NCI-H1105 (cell line): ENCODE results near the gene NCKAP5.
"Not testable (repeated sequence)": the region's sequence is repeated elsewhere in the genome, so short reads cannot be mapped to it uniquely, and the experiment has no call there.

ENCODE experiments used
- DNase-seq: peaks from one replicate; lab custom pipeline; 2025; lab: John Stamatoyannopoulos, UW

Gene NCKAP5

GRCh38 chr2:133266041-133266925, 302.0 kb downstream of the NCKAP5 start:
- DNase-seq = peak; percentile 35

- DNase-seq = peak; percentile 39
Measured at GRCh38 chr2:133265432-133265949, 302.8 kb downstream of the NCKAP5 start.

GRCh38 chr2:133264989-133265401, 303.3 kb downstream of the NCKAP5 start:
- no peak for DNase-seq

- DNase-seq = no peak
Measured at GRCh38 chr2:133262893-133263292, 305.4 kb downstream of the NCKAP5 start.

- DNase-seq = no peak
Measured at GRCh38 chr2:133255360-133255759, 312.9 kb downstream of the NCKAP5 start.

GRCh38 chr2:133253793-133254192, 314.5 kb downstream of the NCKAP5 start:
- DNase-seq = no peak

- no peak for DNase-seq
Measured at GRCh38 chr2:133252780-133253355, 315.4 kb downstream of the NCKAP5 start.

- no peak for DNase-seq
Measured at GRCh38 chr2:133249362-133249761, 318.9 kb downstream of the NCKAP5 start.

GRCh38 chr2:133248264-133248663, 320.0 kb downstream of the NCKAP5 start:
- DNase-seq = no peak

GRCh38 chr2:133247631-133248030, 320.6 kb downstream of the NCKAP5 start:
- no peak for DNase-seq

GRCh38 chr2:133241224-133241571, 327.1 kb downstream of the NCKAP5 start:
- no peak for DNase-seq

GRCh38 chr2:133240491-133241223, 327.6 kb downstream of the NCKAP5 start:
- DNase-seq = no peak

GRCh38 chr2:133235968-133236367, 332.3 kb downstream of the NCKAP5 start:
- DNase-seq = no peak

- DNase-seq = no peak
Measured at GRCh38 chr2:133232556-133232955, 335.7 kb downstream of the NCKAP5 start.

GRCh38 chr2:133231264-133231663, 337.0 kb downstream of the NCKAP5 start:
- no peak for DNase-seq

GRCh38 chr2:133229974-133230373, 338.3 kb downstream of the NCKAP5 start:
- no peak for DNase-seq

GRCh38 chr2:133223226-133223625, 345.0 kb downstream of the NCKAP5 start:
- DNase-seq = peak; percentile 58

GRCh38 chr2:133221398-133221797, 346.9 kb downstream of the NCKAP5 start:
- DNase-seq = no peak

- DNase-seq = no peak
Measured at GRCh38 chr2:133218204-133218603, 350.1 kb downstream of the NCKAP5 start.

GRCh38 chr2:133215477-133215876, 352.8 kb downstream of the NCKAP5 start:
- DNase-seq = no peak

- DNase-seq = no peak
Measured at GRCh38 chr2:133213651-133214050, 354.6 kb downstream of the NCKAP5 start.

GRCh38 chr2:133209325-133209724, 358.9 kb downstream of the NCKAP5 start:
- no peak for DNase-seq

GRCh38 chr2:133206666-133207065, 361.6 kb downstream of the NCKAP5 start:
- DNase-seq = not testable (repeated sequence)
